HEK293T (cell line): ENCODE measurements around the gene SYNPO2.
"Not testable (repeated sequence)": the region's sequence is repeated elsewhere in the genome, so short reads cannot be mapped to it uniquely, and the experiment has no call there.

Experiments
- BHLHE40 ChIP-seq: fragments of 450-650 bp; IDR thresholded peaks from 2 replicates; pipeline ENCODE4 v1.6.1; 2016; ENCODE audit warnings: mild to moderate bottlenecking, moderate library complexity, borderline replicate concordance
- HDGF ChIP-seq: fragments of 450-650 bp; IDR thresholded peaks from 2 replicates; pipeline ENCODE4 v1.6.1; 2017; ENCODE audit warnings: antibody characterized with exemption, borderline replicate concordance
- LEF1 ChIP-seq: fragments of 450-650 bp; IDR thresholded peaks from 2 replicates; pipeline ENCODE4 v1.6.1; 2017; ENCODE audit warnings: mild to moderate bottlenecking, borderline replicate concordance
- SUZ12 ChIP-seq: fragments of 450-650 bp; IDR thresholded peaks from 2 replicates; pipeline ENCODE4 v1.6.1; 2016; ENCODE audit warnings: mild to moderate bottlenecking

DNA sequence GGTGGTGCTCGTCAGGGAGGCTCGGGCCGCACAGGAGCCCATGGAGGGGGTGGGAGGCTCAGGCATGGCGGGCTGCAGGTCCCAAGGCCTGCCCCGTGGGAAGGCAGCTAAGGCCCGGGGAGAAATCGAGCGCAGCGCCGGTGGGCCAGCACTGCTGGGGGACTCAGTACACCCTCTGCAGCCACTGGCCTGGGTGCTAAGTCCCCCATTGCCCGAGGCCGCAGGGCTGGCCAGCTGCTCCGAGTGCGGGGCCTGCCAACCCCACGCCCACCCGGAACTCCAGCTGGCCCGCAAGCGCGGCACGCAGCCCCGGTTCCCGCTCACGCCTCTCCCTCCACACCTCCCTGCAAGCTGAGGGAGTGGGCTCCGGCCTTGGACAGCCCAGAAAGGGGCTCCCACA lies 88.4 kb downstream of the SYNPO2 start:
- TF ChIP-seq BHLHE40, HDGF, SUZ12, LEF1: not testable (repeated sequence)
